Activated CD8-positive, alpha-beta memory T cell treated with anti-CD3 and anti-CD28 coated beads, Interleukin-2, amount 10 ng/mL, durations not matched to agents 7 days and 5 days (primary cell): ENCODE data around the gene CORO1A. TPM values are rescaled to one million over a fixed set of nuclear protein-coding genes. Genes with fewer than 3 reads are reported as not detected.
A peak's percentile ranks its signal among the peaks of the same experiment; 100 is the strongest.
"Not testable (repeated sequence)": the region's sequence is repeated elsewhere in the genome, so short reads cannot be mapped to it uniquely, and the experiment has no call there.

ENCODE experiments used
- ATAC-seq: fragments of 150-1000 bp; cut with Tn5 transposase; one replicate; pipeline ENCODE4 v1.10.0; 2021; ENCODE audit warnings: moderate library complexity
- CTCF ChIA-PET: fragments of 350-600 bp; sonication (Branson Sonifier 250); formaldehyde crosslinking; loops from one replicate; lab custom pipeline; 2021; ENCODE audit warnings: antibody characterized with exemption; lab: Charles Lee
- DNase-seq: peaks from one replicate; pipeline ENCODE4 v3.0.0-alpha.2; 2020
- H3K27ac Mint-ChIP-seq: one replicate; pipeline ENCODE4 v1.8.0; 2021; ENCODE audit warnings: mild to moderate bottlenecking, mixed read lengths
- H3K27me3 Mint-ChIP-seq: one replicate; pipeline ENCODE4 v1.8.0; 2021; ENCODE audit warnings: mixed read lengths
- H3K36me3 Mint-ChIP-seq: one replicate; pipeline ENCODE4 v1.8.0; 2021; ENCODE audit warnings: mild to moderate bottlenecking, mixed read lengths
- H3K4me1 Mint-ChIP-seq: one replicate; pipeline ENCODE4 v1.8.0; 2021; ENCODE audit warnings: mixed read lengths
- H3K4me3 Mint-ChIP-seq: one replicate; pipeline ENCODE4 v1.8.0; 2021; ENCODE audit warnings: mild to moderate bottlenecking, moderate library complexity, mixed read lengths
- H3K9me3 Mint-ChIP-seq: one replicate; pipeline ENCODE4 v1.8.0; 2022; ENCODE audit warnings: low read depth, mixed read lengths
- total RNA-seq, 2 experiments: library from RNA; stranded (reverse); gene quantifications; one replicate each; pipeline ENCODE4 v1.2.3, GENCODE V29; 2021

The CORO1A gene
- total RNA-seq, 2 experiments from 2014 or later: 1,639 to 1,875 TPM

- H3K9me3 Mint-ChIP-seq, CTCF ChIA-PET, H3K27ac Mint-ChIP-seq: not testable (repeated sequence)
Measured at GRCh38 chr16:30193615-30194014, 10.2 kb downstream of the CORO1A start, which contains the start of the genes BOLA2B and SLX1A. TSS of gene BOLA2B (minus strand) at chr16:30193666. CDS start at chr16:30193595, 71 bp downstream. TSS of gene SLX1A (plus strand) at chr16:30193875. CDS start at chr16:30194085, 210 bp downstream.

DNA sequence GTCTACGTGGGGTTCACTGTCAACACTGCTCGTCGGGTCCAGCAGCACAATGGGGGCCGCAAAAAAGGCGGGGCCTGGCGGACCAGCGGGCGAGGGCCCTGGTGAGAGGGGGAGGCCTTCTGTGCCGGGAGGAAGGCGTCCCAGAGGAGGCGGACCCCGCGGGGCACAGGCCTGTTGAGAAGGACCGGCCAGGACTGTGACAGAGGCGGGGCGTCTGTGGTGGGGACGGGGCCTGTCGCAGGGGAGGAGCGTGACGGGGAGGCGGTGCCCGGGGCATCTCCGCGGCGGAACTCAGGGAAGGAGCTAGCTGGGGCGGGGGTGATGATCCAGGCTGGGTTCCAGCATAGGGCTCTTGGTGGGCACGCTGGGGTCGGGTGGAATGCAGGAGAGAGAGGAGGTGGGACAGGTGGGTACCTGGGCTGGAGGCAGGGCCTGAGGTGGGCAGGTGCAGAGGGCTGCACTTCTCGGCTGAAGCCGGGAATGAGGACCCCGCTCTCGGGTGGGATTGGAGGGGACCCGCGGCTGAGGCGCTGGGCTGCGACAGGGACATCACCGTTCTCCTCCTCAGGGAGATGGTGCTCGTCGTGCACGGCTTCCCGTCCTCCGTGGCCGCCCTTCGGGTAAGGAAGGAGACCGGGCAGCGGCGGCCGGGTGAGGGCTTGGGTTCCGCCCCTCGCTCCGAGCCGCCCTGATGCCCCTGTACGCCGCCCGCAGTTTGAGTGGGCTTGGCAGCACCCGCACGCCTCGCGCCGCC, 10.9 kb downstream of the CORO1A start:
- H3K4me3 Mint-ChIP-seq, H3K36me3 Mint-ChIP-seq, H3K27me3 Mint-ChIP-seq, H3K9me3 Mint-ChIP-seq, H3K27ac Mint-ChIP-seq, CTCF ChIA-PET, H3K4me1 Mint-ChIP-seq: not testable (repeated sequence)
- DNase-seq: peak; percentile 40
- ATAC-seq: peak; percentile 81

More at GRCh38 chr16:30193615-30194014, 10.2 kb downstream of the CORO1A start, which contains the start of the genes BOLA2B and SLX1A:
- DNase-seq, H3K4me1 Mint-ChIP-seq, H3K27me3 Mint-ChIP-seq, H3K36me3 Mint-ChIP-seq, H3K4me3 Mint-ChIP-seq: not testable (repeated sequence)
- ATAC-seq: peak; percentile 88

- H3K27me3 Mint-ChIP-seq, CTCF ChIA-PET, H3K27ac Mint-ChIP-seq, H3K4me1 Mint-ChIP-seq, ATAC-seq, DNase-seq, H3K36me3 Mint-ChIP-seq, H3K9me3 Mint-ChIP-seq, H3K4me3 Mint-ChIP-seq: not testable (repeated sequence)
Measured at GRCh38 chr16:30197001-30197400, 13.6 kb downstream of the CORO1A start.

- H3K27me3 Mint-ChIP-seq, ATAC-seq, H3K4me3 Mint-ChIP-seq, DNase-seq, H3K9me3 Mint-ChIP-seq, CTCF ChIA-PET, H3K4me1 Mint-ChIP-seq, H3K27ac Mint-ChIP-seq, H3K36me3 Mint-ChIP-seq: not testable (repeated sequence)
Measured at GRCh38 chr16:30199049-30199448, 15.6 kb downstream of the CORO1A start, which contains the start of gene SULT1A3. TSS of gene SULT1A3 (plus strand) at chr16:30199255. CDS start at chr16:30200729, 1,474 bp downstream.

GRCh38 chr16:30199608-30200343, 16.4 kb downstream of the CORO1A start:
- H3K36me3 Mint-ChIP-seq, H3K4me3 Mint-ChIP-seq, CTCF ChIA-PET, H3K27me3 Mint-ChIP-seq, ATAC-seq, H3K9me3 Mint-ChIP-seq, H3K27ac Mint-ChIP-seq, H3K4me1 Mint-ChIP-seq, DNase-seq: not testable (repeated sequence)

DNA sequence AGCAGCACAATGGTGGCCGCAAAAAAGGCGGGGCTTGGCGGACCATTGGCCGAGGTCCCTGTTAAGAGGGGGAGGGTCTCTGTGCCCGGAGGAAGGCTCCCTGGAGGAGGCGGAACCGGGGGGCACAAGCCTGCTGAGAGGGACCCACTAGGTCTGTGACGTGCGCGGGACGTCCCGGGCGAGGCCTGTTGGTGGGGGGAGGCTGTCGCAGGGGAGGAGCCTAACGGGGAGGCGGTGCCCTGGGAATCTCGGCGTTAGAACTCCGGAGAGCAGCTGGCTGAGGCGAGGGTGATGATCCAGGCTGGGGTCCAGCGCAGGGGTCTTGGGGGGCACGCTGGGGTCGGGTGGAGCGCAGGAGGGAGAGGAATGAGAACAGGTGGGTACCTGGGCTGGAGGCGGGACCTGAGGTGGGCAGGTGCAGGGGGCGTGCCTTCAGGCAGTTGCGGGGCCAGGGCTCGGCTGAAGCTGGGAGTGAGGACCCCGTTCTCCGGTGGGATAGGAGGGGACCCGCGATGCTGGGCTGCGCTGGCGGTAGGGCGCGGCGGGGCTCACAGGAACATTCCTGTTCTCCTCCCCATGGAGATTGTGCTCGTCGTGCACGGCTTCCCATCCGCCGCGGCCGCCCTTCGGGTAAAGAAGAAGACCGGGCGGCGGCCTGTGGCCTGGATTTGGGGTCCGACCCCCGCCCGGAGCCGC, 22.3 kb downstream of the CORO1A start:
- DNase-seq (peak; percentile 31), ATAC-seq (peak; percentile 70)
- H3K36me3 Mint-ChIP-seq, H3K4me1 Mint-ChIP-seq, H3K9me3 Mint-ChIP-seq, CTCF ChIA-PET, H3K27me3 Mint-ChIP-seq, H3K27ac Mint-ChIP-seq, H3K4me3 Mint-ChIP-seq: not testable (repeated sequence)

DNA sequence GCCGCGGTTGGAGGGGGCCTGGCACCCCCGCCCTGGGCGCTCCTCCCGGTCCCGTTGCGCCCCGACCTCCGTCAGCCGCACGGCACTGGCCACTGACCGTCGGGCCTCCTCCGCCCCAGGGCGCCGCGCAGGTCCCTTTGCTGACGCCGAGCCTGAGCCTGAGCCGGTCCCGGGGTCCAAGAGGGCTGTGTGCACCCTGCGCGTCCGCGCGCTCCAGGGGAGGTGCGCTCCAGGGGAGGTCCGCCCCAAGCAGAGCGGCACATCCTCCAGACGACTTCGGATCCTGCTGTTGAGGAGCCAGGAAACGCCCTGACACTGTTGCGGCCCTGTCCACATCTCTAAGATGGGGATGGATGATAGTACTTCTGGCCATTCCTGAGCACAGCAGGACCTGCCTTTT, 22.9 kb downstream of the CORO1A start:
- H3K27me3 Mint-ChIP-seq, DNase-seq, H3K4me3 Mint-ChIP-seq, CTCF ChIA-PET, H3K27ac Mint-ChIP-seq, H3K9me3 Mint-ChIP-seq, H3K36me3 Mint-ChIP-seq, H3K4me1 Mint-ChIP-seq: not testable (repeated sequence)
- peak; percentile 65 for ATAC-seq

DNA sequence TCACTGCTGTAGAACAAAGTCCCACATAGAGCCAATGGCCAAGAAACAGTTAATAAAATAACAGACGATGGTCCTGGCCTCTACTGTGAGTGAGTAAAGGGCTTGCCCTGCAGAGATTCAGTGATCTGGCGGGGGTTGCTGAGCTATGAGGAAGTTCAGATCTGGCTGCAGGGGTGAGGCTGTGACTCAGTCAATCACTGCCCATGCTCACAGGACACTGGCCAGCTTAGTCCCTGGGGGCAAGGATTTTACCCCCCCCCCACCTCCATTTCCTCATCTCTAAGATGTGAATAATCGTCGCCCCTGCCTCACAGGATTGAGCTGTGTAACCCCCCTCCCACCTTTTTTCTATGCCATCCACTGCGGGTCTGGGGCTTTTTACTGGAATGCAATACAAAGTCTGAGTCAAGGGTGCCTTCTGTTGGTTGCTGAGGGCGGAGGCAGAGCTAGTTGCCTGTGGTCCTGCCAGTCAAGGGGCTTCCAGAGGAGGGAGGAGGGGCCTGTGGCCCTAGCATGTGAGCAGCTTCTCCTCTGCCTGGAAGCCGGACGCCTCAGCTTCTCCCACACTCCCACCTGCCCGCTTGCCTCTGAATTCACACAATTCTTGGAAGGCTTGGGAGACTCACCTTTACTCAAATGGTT, 23.8 kb downstream of the CORO1A start:
- H3K36me3 Mint-ChIP-seq, CTCF ChIA-PET, H3K27me3 Mint-ChIP-seq, ATAC-seq, H3K27ac Mint-ChIP-seq, H3K4me3 Mint-ChIP-seq, H3K4me1 Mint-ChIP-seq, H3K9me3 Mint-ChIP-seq: not testable (repeated sequence)
- peak; percentile 22 for DNase-seq

- H3K36me3 Mint-ChIP-seq, DNase-seq, H3K27me3 Mint-ChIP-seq, H3K9me3 Mint-ChIP-seq, H3K27ac Mint-ChIP-seq, H3K4me3 Mint-ChIP-seq, CTCF ChIA-PET, H3K4me1 Mint-ChIP-seq: not testable (repeated sequence)
- peak; percentile 28 for ATAC-seq
Measured at GRCh38 chr16:30209032-30209431, 25.6 kb downstream of the CORO1A start.

DNA sequence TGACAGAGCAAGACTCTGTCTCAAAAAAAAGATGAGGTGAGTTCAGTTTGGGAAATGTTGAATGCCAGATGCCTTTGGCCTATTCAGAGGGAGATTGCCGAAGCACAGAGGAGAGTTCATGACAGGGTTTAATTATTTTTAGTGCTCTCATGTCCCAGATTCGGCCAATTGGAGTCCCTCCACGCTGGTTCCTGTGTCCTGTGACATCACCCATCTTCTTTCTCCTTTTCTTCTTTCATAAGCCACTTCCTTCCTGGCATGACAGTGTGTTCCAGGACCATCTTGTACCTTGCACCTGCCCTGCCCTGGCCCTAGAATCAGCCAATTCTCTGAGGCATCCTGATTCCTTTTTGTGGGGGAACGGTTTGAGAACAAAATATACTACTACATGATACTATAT, 28.0 kb downstream of the CORO1A start:
- H3K36me3 Mint-ChIP-seq, CTCF ChIA-PET, H3K4me1 Mint-ChIP-seq, H3K27me3 Mint-ChIP-seq, H3K27ac Mint-ChIP-seq, DNase-seq, H3K9me3 Mint-ChIP-seq, H3K4me3 Mint-ChIP-seq: not testable (repeated sequence)
- peak; percentile 51 for ATAC-seq

- CTCF ChIA-PET, H3K4me3 Mint-ChIP-seq, H3K27me3 Mint-ChIP-seq, H3K27ac Mint-ChIP-seq, ATAC-seq, H3K4me1 Mint-ChIP-seq, H3K9me3 Mint-ChIP-seq, H3K36me3 Mint-ChIP-seq: not testable (repeated sequence)
- peak; percentile 7 for DNase-seq
Measured at GRCh38 chr16:30217082-30217481, 33.7 kb downstream of the CORO1A start.
